ENCODE results near the gene LITAF. TPM values are rescaled to one million over a fixed set of nuclear protein-coding genes. Genes with fewer than 3 reads are reported as not detected.
A peak's percentile ranks its signal among the peaks of the same experiment; 100 is the strongest.

The LITAF gene
- polyA plus RNA-seq, 1 of the 3 experiments (the other 2 are of a cell fraction), result 45.7 TPM

DNA sequence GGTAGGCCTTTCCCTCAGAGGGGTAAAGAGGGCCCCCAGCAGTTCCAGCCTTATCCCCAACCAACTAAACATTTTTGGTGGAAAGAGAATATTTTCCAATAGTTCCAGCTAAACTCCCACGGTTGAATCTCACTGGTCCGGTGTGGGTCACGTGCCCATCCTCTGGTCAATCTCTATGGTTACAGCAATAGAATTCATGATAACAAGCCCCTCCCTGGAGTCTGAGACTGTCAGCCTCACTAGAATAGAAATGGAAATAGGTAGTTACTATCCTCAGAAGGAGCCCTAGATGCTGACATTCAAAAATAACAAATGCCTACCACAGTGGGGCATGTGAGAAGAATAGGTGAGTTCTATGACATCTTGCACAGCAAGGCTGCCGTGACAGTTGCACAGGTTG lies 37.5 kb upstream of the LITAF start:
- Histone ChIP-seq H4K20me1 (ENCODE audit: insufficient read depth) (no peaks in the 10 kb centered on the region), H3K27me3 (ENCODE audit: insufficient read depth) (no peaks in the 10 kb centered on the region), H2AFZ (ENCODE audit: low read depth) (no peak overlapping the region), H3K79me2 (ENCODE audit: insufficient read depth) (no peaks in the 10 kb centered on the region), H3F3A (replicated peaks; ENCODE audit: insufficient read depth) (peaks cover 2% of the 10 kb centered on the region), H3K4me3 (ENCODE audit: low read depth in 2 of 2, low read length in 1 of 2) (no peak overlapping the region), H3K9me2 (no peaks in the 10 kb centered on the region), H3K27ac (ENCODE audit: low read depth in 2 of 2, low read length in 1 of 2) (no peak overlapping the region), H3K4me1 (ENCODE audit: control insufficient read depth in 1 of 2, insufficient read depth in 2 of 2, low read depth in 1 of 2, low read length in 1 of 2) (no peaks in the 10 kb centered on the region; a peak in 1 of 4 replicates), H3K9ac (no peak overlapping the region), H3K36me3 (replicated peaks in 1 of 2; ENCODE audit: control insufficient read depth in 1 of 2, insufficient read depth in 2 of 2, low read length in 1 of 2) (no peaks in the 10 kb centered on the region), H3K9me3 (no peaks in the 10 kb centered on the region), H3K4me2 (no peak overlapping the region)
- ChIA-PET CTCF (interaction anchor here (0.5 kb wide), 1 partner anchor 78 kb away, joined by 3 read pairs; no protein-coding TSS in a partner anchor), POLR2A (no interaction called here)
- DNase-seq, result no peak
- WGBS (ENCODE audit: low lambda C conversion rate), result 88% methylated on average over 4 of the region's 4 CpGs
- TF ChIP-seq GATA2 (CRISPR knock-in tag; IDR thresholded peaks at IDR 0.05) (no peak), NRF1 (IDR thresholded peaks at IDR 0.05; ENCODE audit: low read depth, low read length) (no peak), FOXJ3 (CRISPR knock-in tag; IDR thresholded peaks at IDR 0.05) (no peak), RXRA (IDR thresholded peaks at IDR 0.05; ENCODE audit: borderline replicate concordance, low read depth) (no peak), RFX5 (IDR thresholded peaks at IDR 0.05; ENCODE audit: low read length) (no peak), YY1 (IDR thresholded peaks at IDR 0.05; ENCODE audit: low read depth) (no peak), CHD2 (IDR thresholded peaks at IDR 0.05; ENCODE audit: low read length, partially characterized antibody) (no peak)
- TF ChIP-seq, protein P1, sequence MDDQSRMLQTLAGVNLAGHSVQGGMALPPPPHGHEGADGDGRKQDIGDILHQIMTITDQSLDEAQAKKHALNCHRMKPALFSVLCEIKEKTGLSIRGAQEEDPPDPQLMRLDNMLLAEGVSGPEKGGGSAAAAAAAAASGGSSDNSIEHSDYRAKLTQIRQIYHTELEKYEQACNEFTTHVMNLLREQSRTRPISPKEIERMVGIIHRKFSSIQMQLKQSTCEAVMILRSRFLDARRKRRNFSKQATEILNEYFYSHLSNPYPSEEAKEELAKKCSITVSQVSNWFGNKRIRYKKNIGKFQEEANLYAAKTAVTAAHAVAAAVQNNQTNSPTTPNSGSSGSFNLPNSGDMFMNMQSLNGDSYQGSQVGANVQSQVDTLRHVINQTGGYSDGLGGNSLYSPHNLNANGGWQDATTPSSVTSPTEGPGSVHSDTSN (IDR thresholded peaks at IDR 0.05), result no peak

DNA sequence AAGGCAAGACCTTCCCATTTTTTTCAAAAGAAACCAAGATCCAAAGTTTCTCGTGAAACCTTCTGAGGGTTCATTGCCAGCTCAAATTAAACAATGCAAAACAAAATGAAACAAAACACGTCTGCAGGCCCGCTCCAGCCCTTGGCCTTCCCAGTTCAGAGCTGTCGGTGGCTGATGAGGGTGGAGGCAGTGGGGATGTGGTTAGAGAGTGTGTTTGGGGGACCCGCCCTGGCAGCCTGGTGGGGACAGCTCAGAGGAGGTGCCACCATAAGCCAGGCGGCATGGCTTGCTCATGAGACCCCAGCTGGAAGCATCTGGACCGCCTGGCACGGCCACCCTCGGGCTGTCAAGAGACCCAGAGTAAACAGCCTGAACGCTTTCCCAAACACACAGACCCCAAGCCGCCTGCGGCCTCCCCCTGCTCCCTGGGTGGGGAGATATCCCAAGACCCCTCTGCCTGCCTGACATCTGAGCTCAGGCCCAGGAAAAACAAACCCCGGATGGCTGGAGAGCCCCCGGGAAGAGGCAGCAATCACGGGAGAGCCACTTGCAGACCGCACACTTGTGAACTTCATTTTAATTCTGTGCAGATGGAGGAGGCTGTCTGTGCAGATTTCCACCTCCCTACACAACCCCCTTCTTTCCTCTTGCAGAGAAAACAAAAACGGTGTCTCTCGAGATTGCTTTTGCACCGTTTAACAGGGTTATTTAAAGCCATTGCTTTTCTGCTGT lies 35.4 kb upstream of the LITAF start:
- Histone ChIP-seq H3K4me1 (ENCODE audit: control insufficient read depth in 1 of 2, insufficient read depth in 2 of 2, low read depth in 1 of 2, low read length in 1 of 2) (no peaks in the 10 kb centered on the region; a peak in 1 of 4 replicates), H3K27me3 (ENCODE audit: insufficient read depth) (no peaks in the 10 kb centered on the region), H3K4me2 (no peak overlapping the region), H3K27ac (ENCODE audit: low read depth in 2 of 2, low read length in 1 of 2) (no peak overlapping the region), H3F3A (replicated peaks; ENCODE audit: insufficient read depth) (peaks cover 2% of the 10 kb centered on the region), H3K9ac (no peak overlapping the region), H3K4me3 (ENCODE audit: low read depth in 2 of 2, low read length in 1 of 2) (no peak overlapping the region), H2AFZ (ENCODE audit: low read depth) (peak overlapping the region; percentile 16; the same call in 1 of the 2 replicates), H4K20me1 (ENCODE audit: insufficient read depth) (no peaks in the 10 kb centered on the region), H3K9me2 (no peaks in the 10 kb centered on the region), H3K36me3 (replicated peaks in 1 of 2; ENCODE audit: control insufficient read depth in 1 of 2, insufficient read depth in 2 of 2, low read length in 1 of 2) (no peaks in the 10 kb centered on the region), H3K9me3 (no peaks in the 10 kb centered on the region), H3K79me2 (ENCODE audit: insufficient read depth) (no peaks in the 10 kb centered on the region)
- POLR2A ChIA-PET, result no interaction called here
- DNase-seq, result peak; percentile 56
- 72% methylated on average over 17 of the region's 19 CpGs for WGBS (ENCODE audit: low lambda C conversion rate)
- CTCF ChIA-PET, result interaction anchor here (0.9 to 1.3 kb wide), 5 partner anchors 9 to 367 kb away, joined by 3 to 4 read pairs (median 4); partner anchors contain the start of gene SOCS1
- TF ChIP-seq EZH2phosphoT487 (IDR thresholded peaks at IDR 0.05; ENCODE audit: borderline replicate concordance, low read depth), result no peak
- no peak for TF ChIP-seq MXI1 (IDR thresholded peaks at IDR 0.05; ENCODE audit: low read depth, low read length)
- TF ChIP-seq TEAD4 (IDR thresholded peaks at IDR 0.05; ENCODE audit: borderline replicate concordance, insufficient read depth), result no peak
- no peak for TF ChIP-seq MEF2A (IDR thresholded peaks at IDR 0.05; ENCODE audit: borderline replicate concordance, low read depth)
- TF ChIP-seq, protein P1 (IDR thresholded peaks at IDR 0.05), result no peak
- TF ChIP-seq, protein P2, sequence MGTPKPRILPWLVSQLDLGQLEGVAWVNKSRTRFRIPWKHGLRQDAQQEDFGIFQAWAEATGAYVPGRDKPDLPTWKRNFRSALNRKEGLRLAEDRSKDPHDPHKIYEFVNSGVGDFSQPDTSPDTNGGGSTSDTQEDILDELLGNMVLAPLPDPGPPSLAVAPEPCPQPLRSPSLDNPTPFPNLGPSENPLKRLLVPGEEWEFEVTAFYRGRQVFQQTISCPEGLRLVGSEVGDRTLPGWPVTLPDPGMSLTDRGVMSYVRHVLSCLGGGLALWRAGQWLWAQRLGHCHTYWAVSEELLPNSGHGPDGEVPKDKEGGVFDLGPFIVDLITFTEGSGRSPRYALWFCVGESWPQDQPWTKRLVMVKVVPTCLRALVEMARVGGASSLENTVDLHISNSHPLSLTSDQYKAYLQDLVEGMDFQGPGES (IDR thresholded peaks at IDR 0.05; ENCODE audit: low read depth, low read length), result no peak
- TF ChIP-seq JUND (IDR thresholded peaks at IDR 0.05), result no peak
- TF ChIP-seq, protein P3, sequence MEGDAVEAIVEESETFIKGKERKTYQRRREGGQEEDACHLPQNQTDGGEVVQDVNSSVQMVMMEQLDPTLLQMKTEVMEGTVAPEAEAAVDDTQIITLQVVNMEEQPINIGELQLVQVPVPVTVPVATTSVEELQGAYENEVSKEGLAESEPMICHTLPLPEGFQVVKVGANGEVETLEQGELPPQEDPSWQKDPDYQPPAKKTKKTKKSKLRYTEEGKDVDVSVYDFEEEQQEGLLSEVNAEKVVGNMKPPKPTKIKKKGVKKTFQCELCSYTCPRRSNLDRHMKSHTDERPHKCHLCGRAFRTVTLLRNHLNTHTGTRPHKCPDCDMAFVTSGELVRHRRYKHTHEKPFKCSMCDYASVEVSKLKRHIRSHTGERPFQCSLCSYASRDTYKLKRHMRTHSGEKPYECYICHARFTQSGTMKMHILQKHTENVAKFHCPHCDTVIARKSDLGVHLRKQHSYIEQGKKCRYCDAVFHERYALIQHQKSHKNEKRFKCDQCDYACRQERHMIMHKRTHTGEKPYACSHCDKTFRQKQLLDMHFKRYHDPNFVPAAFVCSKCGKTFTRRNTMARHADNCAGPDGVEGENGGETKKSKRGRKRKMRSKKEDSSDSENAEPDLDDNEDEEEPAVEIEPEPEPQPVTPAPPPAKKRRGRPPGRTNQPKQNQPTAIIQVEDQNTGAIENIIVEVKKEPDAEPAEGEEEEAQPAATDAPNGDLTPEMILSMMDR (IDR thresholded peaks at IDR 0.05), result no peak
- no peak for TF ChIP-seq RCOR1 (IDR thresholded peaks at IDR 0.05; ENCODE audit: low read length)
- TF ChIP-seq FOXJ3 (CRISPR knock-in tag; IDR thresholded peaks at IDR 0.05), result no peak
- no peak for TF ChIP-seq EP300 (IDR thresholded peaks at IDR 0.05; ENCODE audit: borderline replicate concordance in 1 of 2, low read depth in 1 of 2, low read length in 1 of 2)
- no peak for TF ChIP-seq TCF12 (IDR thresholded peaks at IDR 0.05)
- TF ChIP-seq ELF1 (IDR thresholded peaks at IDR 0.05), result no peak
- TF ChIP-seq RXRA (IDR thresholded peaks at IDR 0.05; ENCODE audit: borderline replicate concordance, low read depth), result no peak

Measured in SK-N-SH (cell line).